Epidermal melanocyte (primary cell): ENCODE data around the gene SMAP2.

ENCODE experiments used
- DNase-seq: peaks from one replicate; pipeline ENCODE4 v3.0.0; 2011; ENCODE audit warnings: low spot score; ENCODE audit not compliant: insufficient read length

SMAP2 gene

DNA sequence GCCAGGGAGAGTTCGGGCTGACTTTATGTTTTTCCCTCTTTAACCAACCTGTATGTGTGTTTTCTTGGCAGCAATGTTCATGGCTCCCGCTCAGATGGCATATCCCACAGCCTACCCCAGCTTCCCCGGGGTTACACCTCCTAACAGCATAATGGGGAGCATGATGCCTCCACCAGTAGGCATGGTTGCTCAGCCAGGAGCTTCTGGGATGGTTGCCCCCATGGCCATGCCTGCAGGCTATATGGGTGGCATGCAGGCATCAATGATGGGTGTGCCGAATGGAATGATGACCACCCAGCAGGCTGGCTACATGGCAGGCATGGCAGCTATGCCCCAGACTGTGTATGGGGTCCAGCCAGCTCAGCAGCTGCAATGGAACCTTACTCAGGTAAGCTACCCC is 43.2 kb downstream of the SMAP2 start:
- DNase-seq: no peak

DNA sequence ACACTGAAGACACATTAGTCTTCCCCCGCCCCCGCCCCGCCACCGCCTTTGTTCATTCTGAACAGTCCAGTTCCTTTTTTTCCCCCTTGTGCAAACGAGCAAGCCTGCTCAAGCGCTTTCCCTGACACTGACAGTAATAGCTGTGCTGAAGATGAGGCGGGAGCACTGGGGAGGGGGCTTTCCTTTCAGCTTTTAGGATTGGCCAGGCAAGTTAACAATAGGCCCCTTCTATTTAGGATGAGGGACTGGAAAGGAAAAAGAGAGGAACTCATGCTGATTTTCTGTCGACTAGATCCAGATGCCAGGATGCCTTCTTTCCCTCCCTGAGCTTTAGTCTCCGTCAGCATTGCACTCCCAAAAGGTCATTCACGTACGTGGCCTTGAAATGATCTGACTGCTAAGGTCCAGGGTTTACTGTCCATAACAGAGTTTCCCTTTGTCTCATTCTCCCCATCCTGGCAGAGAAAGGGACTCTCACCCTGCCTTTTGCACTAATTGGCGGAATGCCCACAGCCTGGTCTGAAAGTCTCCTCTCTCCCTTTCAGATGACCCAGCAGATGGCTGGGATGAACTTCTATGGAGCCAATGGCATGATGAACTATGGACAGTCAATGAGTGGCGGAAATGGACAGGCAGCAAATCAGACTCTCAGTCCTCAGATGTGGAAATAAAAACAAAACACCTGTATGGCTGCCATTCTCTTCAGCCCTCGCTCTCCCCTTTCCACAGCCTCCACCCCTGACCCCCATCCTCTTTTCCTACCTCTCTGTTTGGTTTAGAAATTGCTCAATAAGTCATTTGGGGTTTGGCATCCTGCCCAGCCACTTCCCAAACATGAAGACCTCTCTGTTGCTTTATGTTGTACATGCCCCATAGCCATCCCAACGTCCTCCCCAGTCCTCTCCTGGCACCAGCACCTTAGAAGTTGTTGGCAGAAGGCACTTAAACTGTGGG is 48.2 kb downstream of the SMAP2 start:
- no peak for DNase-seq

DNA sequence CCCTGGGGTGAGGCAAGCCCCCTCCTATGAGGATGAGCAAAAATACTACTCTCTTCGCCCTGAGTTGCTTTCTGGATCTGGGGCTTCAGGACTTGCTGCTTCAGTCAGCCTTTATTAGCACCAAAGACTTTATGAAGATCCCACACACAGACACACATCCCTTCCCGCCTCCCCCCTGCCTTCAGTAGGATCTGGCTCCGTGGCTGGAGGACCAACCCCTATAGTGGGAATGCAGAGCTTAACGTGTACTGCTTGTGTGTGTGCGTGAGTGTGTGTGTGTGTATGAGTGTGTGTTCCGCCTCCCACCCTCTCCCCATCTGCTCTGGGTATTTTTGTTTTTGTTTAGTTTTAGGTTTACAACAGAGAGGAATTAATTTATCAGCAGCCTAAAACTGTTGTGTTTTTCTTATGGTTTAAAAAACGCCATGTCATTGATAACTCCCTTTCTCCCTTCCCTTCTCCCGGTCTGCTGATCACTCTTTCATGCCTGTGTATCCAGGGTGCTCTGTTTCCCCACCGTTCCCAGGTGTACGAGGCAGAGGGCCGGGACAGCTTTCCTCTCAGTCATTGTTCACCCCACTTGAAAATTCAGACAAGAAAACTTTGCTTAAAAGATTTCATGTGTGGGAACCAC is 49.2 kb downstream of the SMAP2 start:
- DNase-seq: no peak

- DNase-seq: no peak
Observed at GRCh38 chr1:40423264-40423642, 49.7 kb downstream of the SMAP2 start.

DNA sequence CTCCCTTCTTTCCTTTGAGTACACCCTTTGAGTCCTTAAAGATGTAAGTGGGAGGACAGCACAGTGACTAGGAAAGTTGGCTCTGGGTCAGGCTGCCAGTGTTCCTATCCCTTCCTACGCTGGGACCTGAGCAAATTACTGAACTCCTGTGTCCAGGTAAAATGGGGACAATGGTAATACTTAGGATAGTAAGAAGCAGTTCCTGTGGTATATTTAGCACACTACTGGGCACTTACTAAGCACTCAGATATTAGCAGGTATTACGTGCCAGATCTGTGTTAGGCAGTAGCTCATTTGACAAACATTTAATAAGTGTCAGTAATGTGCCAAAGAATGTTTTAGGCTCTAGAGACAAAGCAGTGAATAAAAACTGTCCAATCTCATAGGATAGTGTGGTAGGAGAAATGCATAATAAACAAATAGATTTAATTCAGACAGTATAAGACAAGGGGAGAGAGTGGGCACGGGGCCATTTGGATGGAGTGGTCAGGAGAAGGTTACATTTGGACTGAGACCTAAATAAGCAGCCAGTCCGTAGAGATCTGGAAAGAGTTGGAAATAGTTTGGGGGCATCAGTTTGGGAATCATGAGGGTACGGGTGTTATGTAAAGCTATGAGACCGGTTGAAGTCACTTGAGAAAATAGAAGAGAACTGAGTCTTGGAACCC is 50.6 kb downstream of the SMAP2 start:
- no peak for DNase-seq

GRCh38 chr1:40425198-40425597 is 51.7 kb downstream of the SMAP2 start:
- DNase-seq: no peak

DNA sequence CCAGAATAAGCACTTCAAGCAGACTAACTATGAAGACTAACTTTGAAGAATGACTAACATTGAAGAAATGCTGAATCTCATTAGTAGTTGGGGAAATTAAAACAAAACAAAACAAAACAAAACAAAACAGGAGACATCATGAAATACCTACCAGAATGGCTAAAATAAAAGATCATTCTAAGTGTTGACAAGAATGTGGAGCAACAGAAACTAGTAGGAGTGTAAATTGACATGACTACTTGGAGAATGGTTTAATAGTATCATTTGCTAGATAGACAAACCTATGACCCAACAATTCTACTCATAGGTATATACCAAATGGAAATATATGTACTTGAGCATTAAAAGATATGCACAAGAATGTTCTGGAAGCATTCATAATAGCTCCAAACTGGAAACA is 57.9 kb downstream of the SMAP2 start:
- no peak for DNase-seq

DNA sequence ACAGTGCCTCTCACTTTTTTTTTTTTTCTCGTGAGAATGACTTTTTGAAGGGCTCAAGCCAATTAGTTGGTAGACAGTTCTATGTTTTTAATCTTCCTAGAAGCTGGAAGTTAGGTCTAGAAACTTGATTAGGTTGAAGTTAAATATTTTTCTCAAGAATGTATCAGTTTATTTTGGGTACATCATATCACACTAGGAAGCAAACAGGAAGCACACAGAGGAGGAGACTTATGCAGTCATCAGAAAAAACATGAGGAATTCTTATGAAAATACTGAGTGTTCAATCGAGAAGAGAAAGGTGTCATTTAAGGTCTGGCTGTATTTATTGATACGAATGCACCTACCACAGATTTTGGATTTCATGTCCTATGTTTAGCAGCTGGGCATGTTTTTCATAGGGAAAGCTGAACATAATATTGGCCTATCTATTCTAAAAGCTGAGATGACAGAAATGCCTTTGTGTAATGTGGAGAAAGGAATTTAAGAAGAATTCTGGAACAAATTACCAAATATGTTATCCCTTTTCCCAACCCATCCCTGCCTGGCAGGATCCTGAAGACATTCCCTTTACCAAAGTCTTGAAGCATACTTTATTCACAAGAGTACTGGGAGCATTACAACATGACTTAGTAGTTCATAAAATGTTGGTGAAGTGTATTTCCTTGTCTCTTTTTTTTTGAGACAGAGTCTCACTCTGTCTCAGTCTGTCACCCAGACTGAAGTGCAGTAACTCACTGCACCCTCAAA is 59.3 kb downstream of the SMAP2 start:
- no peak for DNase-seq

GRCh38 chr1:40435471-40435870 is 61.9 kb downstream of the SMAP2 start:
- no peak for DNase-seq

DNA sequence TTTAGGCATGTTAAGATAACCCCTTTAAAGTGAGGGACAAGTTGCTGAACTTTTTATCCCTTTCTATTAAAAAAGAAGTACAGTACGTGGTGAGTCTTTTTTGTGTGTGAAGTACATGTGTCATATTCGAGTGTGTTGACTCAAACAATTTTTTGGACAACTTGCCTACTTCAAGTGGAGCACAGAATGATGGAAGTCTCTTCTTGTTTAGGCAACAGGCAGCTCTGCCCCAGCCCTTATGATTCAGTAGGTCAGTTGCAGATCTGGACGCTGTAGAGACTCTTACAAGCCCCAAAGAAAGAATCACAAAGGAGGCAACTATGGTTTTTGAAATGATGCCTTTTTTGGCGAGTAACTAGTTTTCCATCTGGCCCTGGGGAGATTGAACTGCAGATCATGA is 62.3 kb downstream of the SMAP2 start:
- no peak for DNase-seq

DNA sequence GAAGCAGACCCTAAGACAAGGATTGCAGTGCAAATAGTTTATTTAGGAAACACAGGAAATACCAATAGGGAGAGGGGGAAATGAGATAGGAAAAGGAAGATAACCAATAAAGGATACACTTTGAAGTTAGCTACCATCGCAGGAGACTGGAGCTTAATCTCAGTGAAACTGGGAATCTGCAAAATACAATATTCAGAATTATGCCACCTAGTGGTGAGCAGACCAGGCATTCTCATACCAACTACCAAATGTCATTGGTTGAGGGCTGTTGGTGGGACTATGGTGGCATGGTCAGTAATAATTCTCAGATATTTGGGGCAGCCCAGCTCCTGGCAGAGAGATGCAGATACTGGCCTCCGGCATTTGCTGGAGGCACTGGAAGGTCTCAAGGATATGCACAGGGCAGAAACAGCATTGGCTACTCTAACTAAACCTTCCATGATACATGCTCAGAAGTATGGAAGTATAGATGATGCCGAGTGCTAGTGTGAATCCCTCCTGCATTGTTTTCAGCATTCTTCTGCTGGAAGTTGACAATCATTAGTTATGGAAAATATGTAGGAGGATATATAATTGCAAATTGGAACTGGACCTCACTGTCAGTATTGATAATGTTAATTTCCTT is 65.0 kb downstream of the SMAP2 start:
- no peak for DNase-seq

DNA sequence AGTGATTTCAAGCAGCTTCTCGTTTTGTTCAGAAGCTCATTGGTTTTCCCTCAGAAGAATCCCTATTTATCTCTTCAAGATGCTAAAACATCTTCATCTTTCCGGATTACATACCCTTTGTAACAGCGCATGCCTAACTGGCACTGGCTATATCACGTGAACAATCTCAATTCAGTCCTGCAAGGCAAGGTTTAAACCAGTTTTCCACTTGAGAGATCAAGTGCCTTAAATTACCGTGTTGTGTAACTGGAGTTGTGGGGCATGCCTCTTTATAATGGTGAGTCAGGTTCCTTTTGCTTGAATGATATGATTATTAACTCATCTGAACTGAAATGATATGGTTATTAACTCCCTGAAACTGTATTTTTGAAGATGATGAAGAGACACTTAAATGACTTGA is 65.7 kb downstream of the SMAP2 start:
- no peak for DNase-seq

DNA sequence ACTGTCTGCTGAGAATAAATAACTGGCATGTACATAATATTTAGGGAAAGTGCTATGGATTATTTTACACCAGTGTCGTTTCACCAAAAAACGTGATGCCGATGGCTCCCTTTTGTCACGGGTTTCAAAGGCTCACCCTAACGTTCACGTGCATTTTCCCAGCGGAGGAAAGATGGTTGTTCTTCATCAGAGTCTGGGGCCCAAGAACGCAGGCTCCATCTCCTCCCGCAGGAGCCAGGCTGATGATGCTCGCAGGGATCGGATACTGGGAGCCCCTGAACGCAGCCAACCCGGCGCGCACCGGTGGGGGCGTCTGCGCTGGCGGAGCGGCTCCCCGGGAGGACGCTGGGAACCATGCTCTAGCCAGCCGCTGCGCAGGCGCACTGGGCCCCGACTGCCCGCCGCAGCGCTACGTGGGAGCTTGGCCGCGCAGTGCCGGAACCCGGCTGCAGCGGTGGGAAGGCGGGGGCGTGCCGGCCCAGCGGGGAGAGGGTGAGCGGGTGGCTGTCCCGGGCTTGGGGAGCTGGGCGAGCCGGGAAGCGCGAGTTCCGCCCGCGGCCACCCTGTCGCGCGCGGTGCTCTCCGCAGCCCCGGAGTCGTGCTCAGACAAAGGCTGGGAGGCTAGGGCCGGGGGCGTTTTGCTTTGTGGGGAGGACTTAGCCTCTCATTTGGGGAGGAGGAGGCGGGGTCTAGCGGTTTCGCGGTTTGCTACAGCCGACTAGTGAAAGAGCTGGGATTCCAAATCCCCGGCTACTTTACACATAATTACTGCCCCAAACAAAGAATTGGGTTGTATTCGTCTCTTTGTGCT is 76.4 kb downstream of the SMAP2 start, which contains the start of gene ZFP69B:
Gene ZFP69B (plus strand): TSS at position 793 of the 811 bp plus-strand sequence. CDS start 486 bp downstream, outside the sequence.
- DNase-seq: peak; percentile 87

GRCh38 chr1:40450495-40451237 is 77.1 kb downstream of the SMAP2 start:
- no peak for DNase-seq

DNA sequence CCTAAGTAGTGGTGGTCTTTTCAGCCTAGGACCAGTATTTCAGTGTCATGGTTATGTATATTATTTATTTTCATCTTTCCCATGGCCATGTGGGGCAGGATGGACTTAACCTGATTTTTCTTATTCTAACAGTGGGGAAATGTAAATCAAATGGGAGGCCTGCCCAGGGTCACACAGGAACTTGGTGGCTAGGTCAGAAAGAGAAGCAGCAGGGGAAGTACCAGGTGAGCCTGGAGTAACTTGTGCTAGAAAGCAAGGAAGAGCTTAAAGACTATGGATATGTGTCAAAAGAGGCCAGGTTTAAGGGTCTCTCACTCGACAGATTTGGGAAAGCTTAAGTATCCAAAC is 77.7 kb downstream of the SMAP2 start:
- DNase-seq: no peak

DNA sequence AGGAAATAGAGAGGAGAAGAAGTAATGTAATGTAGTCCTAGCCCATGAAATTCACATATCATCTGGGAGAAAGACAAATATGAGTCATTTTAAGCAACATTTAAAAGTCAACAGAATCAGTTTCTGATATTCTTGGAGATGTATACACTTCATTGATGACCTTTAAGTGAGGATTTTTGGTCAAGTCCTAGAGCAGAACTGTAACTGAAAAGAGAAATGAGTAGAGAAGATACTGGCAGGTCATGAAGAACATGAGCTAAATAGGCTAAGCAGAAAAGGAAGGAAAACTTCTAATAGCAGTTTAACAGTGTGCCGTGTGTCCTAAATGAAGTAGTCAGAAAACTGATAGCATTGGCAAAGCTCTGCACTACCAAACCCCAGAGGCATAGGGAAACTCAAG is 81.3 kb downstream of the SMAP2 start:
- no peak for DNase-seq

- no peak for DNase-seq
Observed at GRCh38 chr1:40462956-40463590, 89.5 kb downstream of the SMAP2 start.

GRCh38 chr1:40469327-40469726 is 95.8 kb downstream of the SMAP2 start:
- no peak for DNase-seq
